GM19438 (cell line): ENCODE results near the gene SPTLC2.
"Not testable (repeated sequence)": the region's sequence is repeated elsewhere in the genome, so short reads cannot be mapped to it uniquely, and the experiment has no call there.

Source experiments
- ATAC-seq: cut with Tn5 transposase; IDR thresholded peaks from one replicate; pipeline ENCODE4 v1.9.1; 2021; ENCODE audit warnings: low read depth; ENCODE audit not compliant: unreplicated experiment

SPTLC2 gene

DNA sequence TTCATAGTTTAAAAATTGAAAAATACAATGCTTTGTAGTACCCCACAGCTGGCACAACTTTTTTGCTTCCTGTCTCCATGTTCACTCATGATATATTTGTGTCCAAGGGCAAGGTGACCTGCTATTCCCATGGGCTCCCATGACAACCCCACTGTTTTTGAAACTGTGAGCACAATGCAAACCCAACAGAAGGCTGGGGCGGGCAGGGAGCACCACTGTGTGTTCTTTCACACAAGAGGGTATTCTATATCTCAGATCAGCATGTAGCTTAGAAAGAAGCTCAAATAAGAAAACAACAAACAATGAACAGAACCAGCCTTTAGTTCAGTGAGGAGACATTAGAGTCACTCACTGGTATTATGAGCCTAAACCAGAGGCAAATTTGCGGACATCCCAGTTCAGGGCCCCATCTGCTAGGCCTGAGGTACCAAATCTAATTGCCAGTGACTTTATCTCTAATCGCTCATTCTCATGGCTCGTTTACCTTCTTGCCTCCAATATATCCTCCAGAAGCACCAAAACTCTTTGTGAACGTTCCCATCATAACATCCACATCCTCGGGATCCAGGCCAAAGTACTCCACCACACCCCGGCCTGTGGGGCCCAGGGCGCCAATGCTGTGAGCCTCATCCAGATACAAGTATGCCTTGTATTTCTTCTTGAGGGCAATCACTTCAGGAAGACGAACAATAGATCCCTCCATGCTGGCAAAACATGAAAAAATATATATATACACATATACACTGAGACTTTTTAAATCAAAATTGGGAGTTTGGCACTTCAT lies 61.4 kb downstream of the SPTLC2 start:
- peak; percentile 33 for ATAC-seq

DNA sequence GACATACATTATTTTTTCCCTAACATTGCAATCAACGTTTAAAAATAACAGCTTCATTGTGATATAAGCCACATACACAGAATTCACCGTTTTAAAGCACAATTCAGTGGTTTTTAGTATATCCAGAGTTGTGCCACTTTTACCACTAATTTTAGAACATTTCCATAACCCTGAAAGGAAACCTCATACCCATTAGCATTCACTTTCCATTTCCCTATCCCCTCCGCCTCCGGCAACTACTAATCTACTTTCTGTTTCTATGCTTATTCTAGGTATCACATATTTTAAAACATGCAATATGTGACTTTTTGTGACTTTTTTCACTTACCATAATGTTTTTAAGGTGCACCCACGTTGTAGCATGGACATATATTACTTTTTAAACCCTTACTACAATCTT lies 62.2 kb downstream of the SPTLC2 start:
- ATAC-seq, result peak; percentile 48

DNA sequence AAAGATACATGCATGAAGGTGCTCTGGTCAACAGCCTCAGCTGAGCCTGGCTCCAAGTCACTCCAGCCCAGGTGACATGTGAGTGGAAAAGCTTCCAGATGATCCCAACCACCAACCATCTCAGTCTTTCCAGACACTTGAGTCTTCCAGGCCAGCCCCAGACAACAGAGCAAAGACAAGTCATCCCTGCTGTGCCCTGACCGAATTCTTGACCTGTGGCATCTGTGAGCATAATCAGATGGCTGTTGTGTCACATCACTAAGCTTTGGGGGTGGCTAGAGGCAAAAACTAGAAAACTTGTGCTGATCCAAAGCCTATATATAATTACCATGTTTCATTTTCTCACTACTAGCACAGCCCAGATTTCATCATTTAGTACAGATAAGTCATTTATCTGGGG lies 67.0 kb downstream of the SPTLC2 start:
- no peak for ATAC-seq

DNA sequence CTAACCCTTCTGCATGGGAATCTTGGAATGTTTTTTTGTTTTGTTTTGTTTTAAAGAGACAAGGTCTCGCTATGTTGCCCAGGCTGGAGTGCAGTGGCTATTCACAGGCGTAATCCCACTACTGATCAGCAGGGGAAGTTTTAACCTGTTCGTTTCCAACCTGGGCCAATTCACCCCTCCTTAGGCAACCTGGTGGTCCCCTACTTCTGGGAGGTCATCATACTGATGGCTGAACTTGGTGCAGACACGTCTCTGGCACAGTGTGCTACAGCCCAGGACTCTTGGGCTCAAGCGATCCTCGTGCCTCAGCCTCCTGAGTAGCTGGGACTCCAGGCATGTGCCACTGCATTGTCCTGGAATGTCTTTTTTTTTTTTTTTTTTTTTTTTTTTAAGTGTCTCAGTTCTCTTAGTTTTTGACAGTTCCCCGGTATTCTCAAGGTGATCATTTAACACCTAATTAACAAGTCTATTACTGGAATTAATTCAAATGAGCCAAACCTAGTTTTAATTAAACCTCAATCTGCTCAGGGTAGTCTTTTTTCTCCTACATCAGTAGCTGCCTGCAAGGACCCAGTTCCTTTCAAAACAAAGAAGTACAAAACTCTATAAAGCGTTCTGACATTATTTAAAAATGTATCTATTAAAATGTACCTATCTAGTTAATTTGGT lies 68.8 kb downstream of the SPTLC2 start:
- ATAC-seq, result no peak

DNA sequence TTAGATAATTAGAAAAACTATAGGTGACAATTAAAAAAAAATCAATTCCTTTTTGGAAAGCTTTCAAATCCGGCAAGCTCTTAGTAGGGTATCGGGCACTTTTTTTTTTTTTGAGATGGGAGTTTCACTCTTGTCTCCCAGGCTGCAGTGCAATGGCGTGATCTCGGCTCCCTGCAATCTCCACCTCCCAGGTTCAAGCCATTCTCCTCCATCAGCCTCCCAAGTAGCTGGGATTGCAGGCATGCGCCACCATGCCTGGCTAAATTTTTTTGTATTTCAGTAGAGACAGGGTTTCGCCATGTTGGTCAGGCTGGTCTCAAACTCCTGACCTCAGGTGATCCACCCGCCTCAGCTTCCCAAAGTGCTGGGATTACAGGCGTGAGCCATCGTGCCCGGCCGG lies 71.3 kb downstream of the SPTLC2 start:
- not testable (repeated sequence) for ATAC-seq

DNA sequence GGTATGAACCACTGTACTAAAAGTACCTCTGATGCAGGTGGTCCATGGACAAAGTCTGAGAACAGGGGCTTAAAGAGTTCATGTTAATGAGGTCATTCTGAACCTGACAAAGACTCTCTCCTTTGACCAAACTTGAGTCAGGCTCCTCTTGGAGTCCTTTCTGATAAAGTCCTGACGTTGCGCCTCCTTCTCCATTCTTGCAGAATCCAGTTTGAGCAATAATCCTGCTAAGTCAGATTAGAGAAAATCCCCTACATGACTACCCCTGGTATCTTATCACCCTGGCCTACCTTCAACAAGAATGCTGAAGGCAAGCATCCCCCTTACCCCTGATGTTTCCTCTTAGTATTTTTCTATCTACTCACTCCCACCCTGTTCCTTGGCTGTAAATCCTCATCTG lies 71.9 kb downstream of the SPTLC2 start:
- no peak for ATAC-seq

DNA sequence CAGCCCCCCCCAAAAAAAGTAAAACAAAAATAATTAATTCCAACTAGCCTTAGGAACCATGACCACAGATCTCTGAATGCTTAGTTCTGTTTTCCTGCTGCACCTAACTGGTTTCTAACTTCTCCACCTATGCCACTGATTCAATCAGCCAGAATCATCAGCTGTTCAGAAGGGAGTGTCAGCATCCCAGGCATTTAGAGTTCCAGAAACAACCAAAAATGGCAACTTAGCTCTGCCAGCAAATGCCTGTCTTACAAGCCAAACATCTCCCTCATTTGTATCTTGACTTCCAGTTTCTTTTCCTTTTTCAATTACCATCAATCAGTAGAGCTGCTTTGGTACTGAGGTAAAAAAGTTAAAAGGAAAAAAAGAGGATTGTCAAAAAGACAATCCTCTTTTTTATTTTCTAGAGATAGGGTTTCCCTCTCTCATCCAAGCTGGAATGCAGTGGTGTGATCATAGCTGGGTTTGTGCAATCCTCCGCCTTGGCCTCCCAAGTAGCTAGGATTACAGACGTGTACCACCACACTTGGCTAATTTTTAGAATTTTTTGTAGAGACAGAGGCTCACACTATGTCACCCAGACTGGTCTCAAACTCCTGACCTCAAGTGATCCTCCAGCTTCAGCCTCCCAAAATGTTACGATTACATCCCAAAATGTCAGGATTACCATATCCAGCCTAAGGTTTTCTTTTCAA lies 72.7 kb downstream of the SPTLC2 start:
- no peak for ATAC-seq

DNA sequence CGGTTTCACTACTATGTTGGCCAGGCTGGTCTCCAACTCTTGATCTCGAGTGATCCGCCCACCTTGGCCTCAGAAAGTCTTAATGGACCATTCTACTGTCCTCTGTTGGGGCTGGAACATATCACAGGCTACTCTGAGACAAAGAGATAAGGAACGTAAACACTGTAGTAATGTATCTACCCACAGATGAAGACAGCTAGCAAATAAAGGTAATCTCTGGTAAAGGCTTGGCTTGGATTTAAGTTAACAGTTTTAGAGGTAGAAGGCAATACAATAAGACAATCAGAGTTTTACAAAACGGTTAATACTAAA lies 73.2 kb downstream of the SPTLC2 start:
- ATAC-seq, result no peak

DNA sequence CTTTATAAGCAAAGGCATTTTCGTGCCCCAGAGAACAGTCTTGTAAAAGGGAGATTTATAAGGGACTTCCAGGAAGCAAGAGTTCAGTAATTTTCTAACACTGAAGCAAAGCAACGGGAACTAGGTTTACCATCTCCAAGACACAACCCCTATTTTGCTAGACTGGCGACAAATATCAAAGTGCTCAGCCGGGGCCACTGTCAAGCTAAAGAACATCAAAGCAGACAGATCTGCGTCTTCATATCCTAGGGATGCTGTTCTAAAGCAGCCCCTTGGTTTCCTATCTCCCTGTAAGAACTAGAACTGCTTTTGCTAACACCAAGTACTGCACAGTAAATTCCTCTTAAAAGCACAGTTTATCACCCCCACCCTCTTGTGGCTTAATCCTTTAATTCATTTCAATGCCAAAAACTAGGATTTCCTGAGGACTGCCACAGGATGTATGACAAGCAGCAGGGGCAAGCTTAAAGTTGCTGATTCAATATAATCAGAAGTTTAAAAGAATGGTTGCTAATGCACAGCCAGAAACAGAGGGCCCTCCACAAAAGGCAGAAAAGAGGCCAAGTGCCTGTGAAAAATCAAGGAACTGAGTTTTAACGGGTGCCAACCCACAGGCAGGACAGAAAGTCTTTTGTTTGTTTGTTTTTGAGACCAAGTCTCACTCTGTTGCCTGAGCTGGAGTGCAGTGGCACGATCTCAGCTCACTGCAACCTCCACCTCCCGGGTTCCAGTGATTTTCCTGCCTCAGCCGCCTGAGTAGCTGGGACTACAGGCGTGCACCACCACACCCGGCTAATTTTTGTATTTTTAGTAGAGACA lies 73.8 kb downstream of the SPTLC2 start:
- ATAC-seq, result no peak

DNA sequence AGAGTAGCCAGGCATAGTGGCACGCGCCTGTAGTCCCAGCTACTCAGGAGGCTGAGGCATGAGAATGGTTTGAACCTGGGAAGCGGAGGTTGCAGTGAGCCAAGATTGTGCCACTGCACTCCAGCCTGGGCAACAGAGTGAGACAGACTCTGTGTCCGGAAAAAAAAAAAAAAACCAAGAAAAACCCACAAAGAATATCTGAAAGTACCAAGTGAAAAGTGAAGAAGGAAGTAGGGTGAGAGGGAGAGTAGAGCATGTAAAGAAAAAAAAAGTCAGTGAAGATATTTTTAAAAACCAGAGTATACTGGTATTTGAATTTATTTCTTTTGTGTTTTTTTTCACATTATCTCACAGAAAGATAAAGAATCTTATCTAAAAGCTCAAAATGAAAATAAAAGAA lies 74.5 kb downstream of the SPTLC2 start:
- ATAC-seq, result peak; percentile 54

DNA sequence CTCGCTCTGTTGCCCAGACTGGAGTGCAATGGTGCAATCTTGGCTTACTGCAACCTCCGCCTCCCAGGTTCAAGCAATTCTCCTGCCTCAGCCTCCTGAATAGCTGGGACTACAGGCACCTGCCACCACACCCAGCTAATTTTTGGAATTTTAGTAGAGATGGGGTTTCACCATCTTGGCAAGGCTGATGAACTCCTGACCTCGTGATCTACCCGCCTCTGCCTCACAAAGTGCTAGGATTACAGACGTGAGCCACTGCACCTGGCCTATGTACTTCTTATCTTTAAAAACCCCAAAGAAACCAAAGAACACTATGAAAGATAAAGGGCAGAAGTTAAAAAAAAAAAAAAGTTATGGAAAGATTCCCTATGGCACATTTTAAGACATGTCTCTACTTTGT lies 79.5 kb downstream of the SPTLC2 start:
- not testable (repeated sequence) for ATAC-seq

DNA sequence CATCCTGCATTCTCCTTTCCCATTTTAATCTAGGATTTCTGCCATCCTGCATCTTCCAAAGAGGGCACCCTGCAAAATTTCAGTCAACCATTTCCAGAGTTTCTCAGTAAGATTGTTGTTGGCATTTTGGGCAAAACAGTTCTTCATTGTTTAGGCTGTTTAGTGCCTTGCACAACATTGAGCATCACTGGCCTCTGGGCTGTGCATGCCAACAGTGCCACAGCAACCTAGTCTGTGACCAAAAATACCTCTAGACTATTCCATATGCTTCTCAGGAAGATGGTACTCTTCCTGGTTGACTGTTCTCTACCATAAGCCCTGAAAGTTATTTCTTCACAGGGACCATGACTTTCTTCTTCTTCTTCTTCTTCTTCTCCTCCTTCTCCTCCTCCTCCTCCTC lies 85.4 kb downstream of the SPTLC2 start:
- ATAC-seq, result no peak

DNA sequence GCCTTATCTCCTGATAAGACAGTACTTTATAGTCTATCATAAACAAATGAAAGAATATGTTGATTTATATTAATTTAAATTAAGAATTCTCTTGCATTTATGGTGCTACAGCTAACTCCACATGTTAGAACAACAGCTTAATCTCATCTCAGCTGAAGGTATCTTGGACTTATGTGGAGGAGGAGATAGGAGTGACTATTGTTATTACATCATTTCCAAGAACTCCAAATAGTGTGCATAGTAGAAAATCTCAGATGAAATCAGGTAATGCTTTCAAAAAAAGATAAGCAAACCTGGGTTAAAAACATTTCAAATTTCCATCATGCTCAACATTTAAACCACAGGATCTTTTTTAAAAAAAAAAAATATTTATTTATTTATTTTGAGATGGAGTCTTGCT lies 86.5 kb downstream of the SPTLC2 start:
- no peak for ATAC-seq

DNA sequence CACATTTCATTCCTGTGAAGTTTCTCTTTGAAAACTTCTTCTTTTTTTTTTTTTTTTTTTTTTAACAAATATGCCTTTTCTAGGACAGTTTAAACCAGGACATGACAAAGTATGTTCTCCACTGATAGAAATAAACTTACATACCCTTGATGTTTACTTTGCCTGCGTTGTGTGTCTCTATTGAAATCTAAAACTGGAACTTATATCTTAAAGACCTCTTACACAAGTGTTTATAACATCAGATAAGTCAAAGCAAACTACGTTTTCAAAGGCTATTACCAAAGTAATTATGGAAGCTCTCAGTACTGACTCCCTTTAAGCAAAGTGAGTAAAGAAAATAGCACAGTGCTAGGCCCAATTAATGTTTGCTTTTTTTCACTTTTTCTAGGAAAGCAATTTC lies 87.2 kb downstream of the SPTLC2 start:
- no peak for ATAC-seq

DNA sequence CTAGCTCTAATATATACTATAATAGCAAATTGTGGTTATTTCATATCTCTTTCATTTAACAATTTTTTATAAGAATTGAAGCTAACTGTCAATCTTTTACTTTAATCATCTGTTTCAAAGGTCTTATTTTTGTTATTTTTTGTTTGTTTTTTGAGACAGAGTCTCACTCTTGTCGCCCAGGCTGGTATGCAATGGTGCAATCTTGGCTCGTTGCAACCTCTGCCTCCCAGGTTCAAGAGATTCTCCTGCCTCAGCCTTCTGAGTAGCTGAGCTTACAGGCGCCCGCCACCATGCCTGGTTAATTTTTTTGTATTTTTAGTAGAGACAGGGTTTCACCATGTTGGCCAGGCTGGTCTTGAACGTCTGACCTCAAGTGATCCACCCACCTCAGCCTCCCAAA lies 87.7 kb downstream of the SPTLC2 start:
- not testable (repeated sequence) for ATAC-seq

DNA sequence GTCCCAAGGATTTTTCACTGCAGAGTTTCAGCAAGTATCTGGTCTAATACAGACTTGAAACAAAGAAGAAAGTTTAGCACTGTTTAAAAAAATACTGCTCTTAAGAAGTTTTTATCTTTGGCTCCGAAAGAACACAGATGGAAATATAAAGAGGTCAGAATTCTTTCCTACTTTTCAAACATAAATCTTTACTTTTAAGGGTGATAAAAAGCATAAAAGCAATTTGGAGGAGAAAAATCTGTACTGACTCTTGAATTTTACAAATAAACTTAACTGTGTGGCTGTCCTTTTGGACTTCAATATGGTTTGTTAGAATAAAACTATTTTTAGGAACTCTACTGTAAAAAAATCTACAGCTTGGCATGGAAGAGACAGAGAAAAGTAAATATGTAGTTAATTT lies 90.2 kb downstream of the SPTLC2 start:
- ATAC-seq, result no peak

DNA sequence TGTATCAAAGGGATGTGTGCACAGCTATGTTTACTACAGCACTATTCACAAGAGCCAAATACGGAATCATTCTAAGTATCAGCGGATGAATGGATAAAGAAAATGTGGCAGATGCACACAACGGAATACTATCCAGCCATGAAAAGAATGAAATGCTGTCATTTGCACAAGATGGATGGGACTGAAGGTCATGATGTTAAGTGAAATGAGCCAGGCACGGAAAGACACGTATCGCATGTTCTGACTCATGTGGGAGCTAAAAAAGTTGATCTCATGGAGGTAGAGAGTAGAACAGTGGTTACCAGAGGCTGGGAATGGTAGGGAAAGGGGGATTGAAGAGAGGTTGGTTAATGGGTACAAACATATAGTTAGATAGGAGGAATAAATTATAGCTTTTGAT lies 91.9 kb downstream of the SPTLC2 start:
- ATAC-seq, result no peak

DNA sequence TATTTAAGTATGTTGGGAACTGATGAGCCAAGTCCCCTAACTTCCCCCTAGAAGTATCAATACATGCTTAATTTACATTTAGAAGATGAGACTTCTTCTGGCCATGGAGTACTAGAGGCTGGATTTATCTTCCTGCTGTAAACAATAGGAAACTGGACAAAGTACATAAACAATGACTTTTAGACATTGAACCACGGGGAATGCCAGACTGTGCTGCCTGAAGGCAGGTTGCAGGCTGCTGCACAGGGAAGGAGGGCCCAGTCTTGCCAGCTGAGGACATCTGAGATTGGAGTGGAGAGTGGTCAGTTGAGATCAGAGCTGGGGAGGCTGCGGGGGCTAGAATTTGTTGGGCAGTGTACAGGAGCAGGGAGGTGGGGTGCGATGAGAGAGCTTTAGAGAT lies 93.3 kb downstream of the SPTLC2 start:
- no peak for ATAC-seq

DNA sequence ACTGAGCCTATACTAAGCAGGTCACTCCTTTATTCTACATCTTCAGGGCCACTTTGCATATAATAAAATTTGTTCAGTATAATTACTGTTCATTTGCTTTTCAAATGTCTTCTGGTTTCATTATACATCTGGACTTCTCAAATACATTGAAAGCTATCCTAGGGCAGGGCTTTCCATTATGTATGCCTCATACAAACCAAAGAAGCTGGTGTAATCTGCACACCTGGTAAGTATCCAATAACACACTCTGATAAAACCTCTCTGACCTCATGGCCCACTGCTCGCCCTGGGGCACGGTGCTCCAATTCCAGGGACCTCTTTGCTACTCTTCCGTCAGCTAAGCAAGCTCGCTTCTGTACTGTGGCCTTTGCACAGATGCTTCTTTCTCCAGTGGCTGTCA lies 95.9 kb downstream of the SPTLC2 start:
- no peak for ATAC-seq

DNA sequence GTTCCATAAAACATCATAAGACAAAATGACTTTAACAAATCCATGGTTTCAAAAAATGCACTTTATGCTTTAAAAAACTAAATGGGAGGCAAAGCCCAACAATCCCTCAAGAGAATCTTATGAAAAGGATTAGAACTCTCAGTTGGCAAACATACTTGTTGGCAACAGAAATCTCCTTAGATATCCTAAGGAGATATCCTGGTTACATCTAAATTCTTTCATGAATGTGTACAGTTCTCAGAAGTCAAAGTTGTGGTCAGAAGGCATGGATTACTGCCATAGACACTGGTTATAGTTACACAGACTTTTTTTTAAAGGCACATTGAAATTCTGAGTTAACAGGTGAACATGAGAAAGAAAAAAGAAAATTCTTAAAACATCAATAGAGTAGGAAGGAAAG lies 100.3 kb downstream of the SPTLC2 start:
- no peak for ATAC-seq
